ENCODE measurements around the gene GPC6.

Gene GPC6

GRCh38 chr13:93386116-93386515 is 159.5 kb downstream of the GPC6 start:
- DNase-seq, result no peak

GRCh38 chr13:93388701-93389100 is 162.1 kb downstream of the GPC6 start:
- no peak for DNase-seq

- DNase-seq, result no peak
Measured at GRCh38 chr13:93397619-93398018, 171.0 kb downstream of the GPC6 start.

DNA sequence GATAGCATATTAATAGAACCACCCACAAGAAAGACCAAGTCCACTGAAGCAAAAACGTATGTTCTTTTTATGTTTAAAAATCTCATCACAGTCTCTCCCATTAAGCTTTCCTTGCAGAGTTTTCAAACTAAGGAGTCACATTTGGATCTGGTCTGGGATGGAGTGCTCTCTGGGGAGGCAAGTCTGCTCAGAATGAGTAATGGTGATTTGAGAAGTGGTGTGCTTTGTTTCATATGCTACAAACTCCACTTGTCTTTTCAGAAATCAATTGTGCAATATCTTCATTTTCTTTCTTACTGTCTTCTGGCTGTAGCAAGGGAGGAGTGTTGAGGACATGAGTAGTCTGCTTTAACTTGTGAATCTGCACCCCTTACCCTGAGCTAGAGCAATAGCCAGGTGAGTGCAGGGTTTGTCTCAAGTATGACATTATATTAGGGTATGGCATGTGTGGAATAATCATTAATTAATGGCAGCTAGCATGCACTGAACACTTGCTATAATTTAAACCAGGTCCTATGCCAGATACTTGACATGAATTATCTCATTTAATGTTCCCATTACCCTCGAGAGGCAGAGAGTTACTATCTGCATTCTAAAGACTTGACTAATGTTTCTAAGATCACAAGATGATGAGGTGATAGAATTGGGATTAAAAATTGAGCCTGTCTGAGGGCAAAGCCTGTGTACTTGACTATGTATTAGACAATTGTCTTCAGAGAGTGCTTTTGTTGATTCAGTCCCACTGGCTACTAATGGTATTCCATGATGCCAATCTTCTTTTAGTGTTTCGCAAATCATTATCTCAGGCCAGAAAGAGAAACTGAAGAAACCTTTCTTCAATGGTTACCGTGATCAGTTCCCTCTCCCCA is 171.8 kb downstream of the GPC6 start:
- no peak for DNase-seq

- no peak for DNase-seq
Measured at GRCh38 chr13:93399212-93399611, 172.6 kb downstream of the GPC6 start.

DNA sequence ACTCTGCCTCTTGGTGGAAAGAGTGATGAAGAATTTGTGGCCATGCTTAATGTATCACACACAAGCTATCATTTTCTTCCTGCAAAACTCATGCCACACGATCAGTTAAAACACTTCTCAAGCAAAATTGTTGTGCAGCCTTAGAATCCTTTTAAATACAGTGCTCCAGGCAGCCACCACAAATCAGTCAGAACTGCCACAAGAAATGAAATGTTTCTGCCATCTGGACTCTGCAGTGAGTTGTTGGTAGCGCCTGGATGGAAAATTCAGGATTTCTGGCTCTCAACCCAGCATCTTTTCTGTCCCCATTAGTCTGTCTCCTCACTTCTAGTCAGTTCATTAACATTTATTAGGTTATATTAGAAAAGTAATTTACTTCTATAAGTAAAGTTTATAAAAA is 179.5 kb downstream of the GPC6 start:
- DNase-seq, result no peak

DNA sequence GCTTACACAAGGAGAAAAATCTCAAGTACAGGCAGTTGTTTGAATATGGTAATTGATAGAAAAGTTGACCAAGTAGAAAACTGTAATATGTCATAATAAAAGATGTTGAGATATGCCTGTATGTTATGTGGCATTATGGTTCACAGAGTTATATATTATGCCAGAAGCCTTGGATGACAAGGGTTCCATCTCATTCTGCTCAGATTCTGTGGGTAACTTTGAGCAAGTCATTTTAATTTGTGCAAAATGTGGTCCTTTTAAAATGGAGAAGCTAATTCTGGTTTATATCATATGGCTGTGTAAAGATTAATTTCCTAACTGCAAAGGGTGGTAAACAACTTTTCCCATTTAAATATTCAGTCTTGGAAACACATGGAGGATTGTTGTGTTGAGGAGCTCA is 180.9 kb downstream of the GPC6 start:
- no peak for DNase-seq

GRCh38 chr13:93409001-93409400 is 182.4 kb downstream of the GPC6 start:
- no peak for DNase-seq

- DNase-seq, result no peak
Measured at GRCh38 chr13:93409816-93410215, 183.2 kb downstream of the GPC6 start.

- no peak for DNase-seq
Measured at GRCh38 chr13:93411186-93411680, 184.6 kb downstream of the GPC6 start.

GRCh38 chr13:93412676-93413075 is 186.1 kb downstream of the GPC6 start:
- no peak for DNase-seq

- no peak for DNase-seq
Measured at GRCh38 chr13:93413972-93414717, 187.5 kb downstream of the GPC6 start.

DNA sequence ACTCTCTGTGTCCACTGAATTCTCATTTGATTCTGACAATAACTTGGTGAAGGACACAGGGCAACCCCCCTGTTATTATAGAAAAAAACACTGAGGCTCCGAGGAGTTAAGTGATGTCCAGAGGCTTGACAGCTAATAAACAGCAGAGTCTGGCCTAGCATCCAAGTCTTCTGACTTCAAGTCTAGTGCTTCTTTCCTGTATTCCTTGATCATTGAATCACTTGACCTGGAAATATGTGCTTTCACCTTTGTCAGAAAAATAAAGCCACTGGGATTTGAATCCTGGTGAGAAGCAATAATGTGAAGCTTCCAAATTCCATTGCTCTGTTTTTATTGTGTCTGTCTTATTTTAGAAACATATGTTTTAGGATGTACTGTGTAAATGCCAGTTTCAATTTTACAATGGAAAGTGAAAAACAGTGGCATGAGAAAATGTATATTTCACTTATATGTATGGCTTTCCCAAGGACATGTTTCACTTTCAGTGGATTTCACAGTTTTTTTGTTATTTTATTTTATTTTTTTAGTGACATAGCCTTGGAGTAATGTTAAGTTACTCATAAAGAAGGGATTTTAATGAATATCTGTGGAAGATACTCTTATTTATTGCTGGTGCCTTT is 190.2 kb downstream of the GPC6 start:
- no peak for DNase-seq

DNA sequence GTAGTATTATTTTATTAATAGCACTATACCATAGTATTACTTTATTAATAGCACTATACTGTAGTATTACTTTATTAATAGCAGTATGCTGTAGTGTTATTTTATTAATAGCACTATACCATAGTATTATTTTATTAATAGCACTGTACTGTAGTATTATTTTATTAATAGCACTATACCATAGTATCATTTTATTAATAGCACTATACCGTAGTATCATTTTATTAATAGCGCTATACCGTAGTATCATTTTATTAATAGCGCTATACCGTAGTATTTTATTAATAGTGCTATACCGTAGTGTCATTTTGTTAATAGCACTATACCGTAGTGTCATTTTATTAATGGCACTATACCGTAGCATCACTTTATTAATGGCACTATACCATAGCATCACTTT is 191.8 kb downstream of the GPC6 start:
- no peak for DNase-seq

- DNase-seq, result no peak
Measured at GRCh38 chr13:93420206-93420605, 193.6 kb downstream of the GPC6 start.

GRCh38 chr13:93420887-93421286 is 194.3 kb downstream of the GPC6 start:
- no peak for DNase-seq

DNA sequence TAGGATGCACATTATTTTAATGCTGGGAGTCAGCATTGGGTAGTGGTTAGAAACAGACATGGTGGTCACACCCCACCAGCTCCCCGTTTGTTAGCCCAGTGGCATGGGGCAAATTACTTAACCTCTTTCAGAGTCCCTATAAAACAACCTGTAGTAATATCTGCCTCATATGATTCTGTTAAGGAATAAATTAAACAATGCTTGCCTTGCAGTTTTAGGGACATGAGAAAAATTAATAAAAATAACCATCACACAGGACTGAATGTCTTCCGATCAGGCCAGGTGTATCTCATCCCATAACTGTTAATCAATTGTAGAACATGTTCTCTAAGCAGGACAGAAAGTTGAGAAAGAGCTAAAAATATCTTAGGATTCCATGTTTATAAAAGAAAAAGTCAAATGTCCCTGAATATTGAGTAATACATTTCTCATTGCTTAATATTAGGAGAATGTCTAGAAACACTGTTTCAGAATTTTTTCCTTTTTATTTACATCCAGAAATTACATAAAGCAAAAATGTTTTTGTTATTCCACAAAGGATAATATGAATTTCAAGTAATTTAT is 196.5 kb downstream of the GPC6 start:
- DNase-seq, result no peak

GRCh38 chr13:93425411-93425810 is 198.8 kb downstream of the GPC6 start:
- DNase-seq, result no peak

DNA sequence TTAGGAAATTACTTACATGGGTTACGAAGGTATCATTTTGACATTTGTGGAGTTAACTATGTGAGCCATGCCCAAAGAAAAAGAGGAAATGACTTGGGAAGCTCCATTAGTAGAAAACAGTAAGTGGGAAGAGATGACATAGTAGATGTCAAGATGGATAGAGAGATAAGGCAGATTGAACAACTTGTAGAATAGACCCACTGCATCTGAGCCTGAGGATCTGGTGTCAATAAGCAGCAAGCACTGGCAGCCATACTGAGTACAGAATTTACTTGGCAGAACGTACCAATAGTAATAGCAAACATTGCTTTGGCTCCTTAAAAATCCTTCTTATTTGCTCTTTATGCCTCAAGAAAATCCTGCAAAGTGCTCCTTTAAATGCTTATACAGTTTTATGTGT is 203.8 kb downstream of the GPC6 start:
- no peak for DNase-seq

DNA sequence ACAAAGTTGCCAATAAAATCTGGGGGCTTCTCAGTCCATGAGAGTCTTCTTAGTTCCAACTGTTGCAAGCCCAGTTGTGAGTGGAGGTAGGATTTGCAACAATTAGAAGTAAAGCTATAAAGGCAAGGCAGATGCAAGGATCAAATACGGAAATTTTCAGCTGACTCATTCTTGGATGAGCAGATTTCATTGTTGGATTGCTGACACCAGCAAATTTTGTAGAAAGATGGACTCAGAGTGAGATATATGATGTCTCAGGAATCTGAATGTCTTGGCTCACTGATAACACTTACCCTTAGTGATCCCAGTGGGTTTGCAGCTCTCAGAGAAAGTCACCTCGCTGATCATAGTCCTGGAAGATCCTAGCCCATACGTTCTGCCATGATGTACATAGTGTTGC is 209.0 kb downstream of the GPC6 start:
- DNase-seq, result no peak

GRCh38 chr13:93437081-93437480 is 210.5 kb downstream of the GPC6 start:
- DNase-seq, result no peak

- DNase-seq, result no peak
Measured at GRCh38 chr13:93446238-93446637, 219.6 kb downstream of the GPC6 start.

DNA sequence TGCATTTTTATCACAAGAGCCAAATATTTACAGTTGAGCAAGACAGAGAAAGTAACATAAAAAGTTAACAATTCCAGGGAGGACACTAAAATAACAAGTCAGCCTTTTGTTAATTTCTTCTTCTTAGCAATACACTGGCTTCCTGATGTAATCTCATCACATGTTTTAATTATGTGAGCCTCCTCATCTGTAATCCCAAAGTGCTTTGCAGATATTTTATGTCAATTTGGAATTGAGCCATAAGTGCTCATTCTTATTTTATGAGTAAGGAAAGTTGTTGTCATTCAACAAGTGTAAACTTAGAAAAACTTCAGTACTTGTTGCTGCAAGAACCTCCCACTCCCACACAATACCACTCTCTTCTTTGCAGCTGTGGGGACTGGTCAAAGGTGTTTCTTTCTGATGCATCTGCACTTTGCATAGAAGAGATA is 223.6 kb downstream of the GPC6 start:
- DNase-seq, result no peak
